GM12878 (cell line): ENCODE measurements around the gene BBX. TPM values are rescaled to one million over a fixed set of nuclear protein-coding genes. Genes with fewer than 3 reads are reported as not detected.

Source experiments
- ATAC-seq: fragments of 200-7000 bp; cut with Tn5 transposase; 3 replicates; pipeline ENCODE4 v1.9.1; 2020; ENCODE audit warnings: mild to moderate bottlenecking, moderate library complexity
- BruUV-seq: library from RNA; stranded (reverse); fragments of 400-500 nt; replicated peaks from 2 replicates; lab custom pipeline; 2021; lab: Mats Ljungman, UMichigan
- CTCF ChIA-PET: fragments of 300-600 bp; sonication (Branson Sonifier 250); formaldehyde crosslinking; extraction: SDS; loops from one replicate; lab custom pipeline; 2021; ENCODE audit warnings: inconsistent platforms; lab: Yijun Ruan, JAX
- POLR2A ChIA-PET: fragments of 350-600 bp; formaldehyde crosslinking; extraction: SDS; loops from one replicate; lab custom pipeline; 2021; ENCODE audit warnings: inconsistent platforms; lab: Charles Lee
- RAD21 ChIA-PET: fragments of 300-600 bp; sonication (Branson Sonifier 250); formaldehyde crosslinking; loops from one replicate; lab custom pipeline; 2023; ENCODE audit warnings: antibody characterized with exemption; ENCODE audit not compliant: unreplicated experiment; lab: Charles Lee
- SMC1A ChIA-PET: fragments of 300-600 bp; sonication (Branson Sonifier 250); formaldehyde crosslinking; loops from one replicate; lab custom pipeline; 2023; ENCODE audit not compliant: unreplicated experiment, uncharacterized antibody; lab: Charles Lee
- DNase-seq: peaks from one replicate; pipeline ENCODE4 v3.0.0-alpha.2; 2011; ENCODE audit warnings: low read depth, low spot score
- FAIRE-seq: peaks from 3 replicates; lab custom pipeline; 2011; peaks lifted over from hg19 to GRCh38; lab: Jason Lieb, UNC
- H2AFZ ChIP-seq: 2 replicates; pipeline ENCODE4 v1.6.0; 2011; ENCODE audit warnings: low read depth, low read length, control low read depth; ENCODE audit not compliant: control insufficient read depth
- H3K27ac ChIP-seq: 2 replicates; pipeline ENCODE4 v1.5.1; 2011; ENCODE audit warnings: control low read depth; ENCODE audit not compliant: control insufficient read depth, insufficient read depth
- H3K27me3 ChIP-seq, 2 experiments: replicated peaks in 1 of 2; 2 replicates each; pipeline versions ENCODE4 v1.6.0 to v1.6.1; 2011; ENCODE audit warnings: low read length in 1 of 2; ENCODE audit not compliant: control insufficient read depth in 2 of 2, insufficient read depth in 2 of 2
- H3K36me3 ChIP-seq, 2 experiments: 2 replicates each; pipeline ENCODE4 v1.5.1; 2011; ENCODE audit warnings: low read length in 1 of 2; ENCODE audit not compliant: control insufficient read depth in 2 of 2, insufficient read depth in 2 of 2
- H3K4me1 ChIP-seq: 2 replicates; pipeline ENCODE4 v1.6.1; 2011; ENCODE audit warnings: mild to moderate bottlenecking, low read length, moderate library complexity, mixed read lengths; ENCODE audit not compliant: control insufficient read depth, insufficient read depth
- H3K4me2 ChIP-seq: 2 replicates; pipeline ENCODE4 v1.6.0; 2011; ENCODE audit warnings: control low read depth; ENCODE audit not compliant: control insufficient read depth, insufficient read depth
- H3K4me3 ChIP-seq: fragments of 200-600 bp; sonication (generic); 2 replicates; pipeline ENCODE4 v1.5.1; 2016
- H3K79me2 ChIP-seq: 2 replicates; pipeline ENCODE4 v1.6.0; 2011; ENCODE audit warnings: low read length; ENCODE audit not compliant: control insufficient read depth, insufficient read depth
- H3K9ac ChIP-seq: 2 replicates; pipeline ENCODE4 v1.8.0; 2011; ENCODE audit warnings: low read length, control low read depth, mixed read lengths; ENCODE audit not compliant: control insufficient read depth, insufficient read depth
- H3K9me3 ChIP-seq: replicated peaks from 3 replicates; pipeline ENCODE4 v1.5.1; 2011; ENCODE audit warnings: mild to moderate bottlenecking, low read length; ENCODE audit not compliant: control insufficient read depth, insufficient read depth
- H4K20me1 ChIP-seq: 2 replicates; pipeline ENCODE4 v1.6.0; 2011; ENCODE audit not compliant: control insufficient read depth, insufficient read depth
- DPF2 ChIP-seq: fragments of 450-650 bp; IDR thresholded peaks from 2 replicates; pipeline ENCODE4 v1.6.1; 2017; ENCODE audit warnings: mild to moderate bottlenecking
- E4F1 ChIP-seq: fragments of 450-650 bp; IDR thresholded peaks from 2 replicates; pipeline ENCODE4 v1.6.1; 2018; ENCODE audit warnings: borderline replicate concordance, mild to moderate bottlenecking; ENCODE audit not compliant: partially characterized antibody
- EGR1 ChIP-seq, 2 experiments: IDR thresholded peaks; 1 replicate in 1 of 2; 2 replicates in 1 of 2; pipeline ENCODE4 v1.6.1; 2011 to 2012; ENCODE audit warnings: low read depth in 2 of 2, low read length in 2 of 2, borderline replicate concordance in 1 of 2, mild to moderate bottlenecking in 1 of 2, moderate library complexity in 1 of 2
- GABPA ChIP-seq: IDR thresholded peaks from 2 replicates; pipeline ENCODE4 v1.6.1; 2014; ENCODE audit warnings: antibody characterized with exemption, low read depth, mild to moderate bottlenecking, inconsistent platforms
- MTA2 ChIP-seq: fragments of 450-650 bp; IDR thresholded peaks from 2 replicates; pipeline ENCODE4 v1.6.1; 2016; ENCODE audit warnings: low read depth, mild to moderate bottlenecking, moderate library complexity
- POLR2AphosphoS2 ChIP-seq: IDR thresholded peaks from 2 replicates; pipeline ENCODE4 v1.6.1; 2011; ENCODE audit warnings: low read depth, mild to moderate bottlenecking, low read length, improper control_type of control experiment, moderate library complexity
- RAD51 ChIP-seq: fragments of 450-650 bp; IDR thresholded peaks from 2 replicates; pipeline ENCODE4 v1.6.1; 2016; ENCODE audit warnings: moderate library complexity, mild to moderate bottlenecking, inconsistent platforms
- RBBP5 ChIP-seq: fragments of 200-600 bp; sonication (generic); conservative IDR thresholded peaks from 2 replicates; pipeline ENCODE4 v1.6.1; 2016
- SMAD5 ChIP-seq: IDR thresholded peaks from 2 replicates; pipeline ENCODE4 v1.6.1; 2016; ENCODE audit warnings: antibody characterized with exemption, low read depth
- TBL1XR1 ChIP-seq: IDR thresholded peaks from 2 replicates; pipeline ENCODE4 v1.6.1; 2012; ENCODE audit warnings: low read depth, low read length, improper control_type of control experiment
- YBX1 ChIP-seq: fragments of 450-650 bp; IDR thresholded peaks from 2 replicates; pipeline ENCODE4 v1.6.1; 2016; ENCODE audit warnings: antibody characterized with exemption
- ZBED1 ChIP-seq: IDR thresholded peaks from 2 replicates; pipeline ENCODE4 v1.6.1; 2016; ENCODE audit warnings: borderline replicate concordance
- ZBTB40 ChIP-seq: fragments of 450-650 bp; IDR thresholded peaks from 2 replicates; pipeline ENCODE4 v1.6.1; 2016; ENCODE audit warnings: mild to moderate bottlenecking, moderate library complexity, borderline replicate concordance
- ZNF207 ChIP-seq: fragments of 450-650 bp; IDR thresholded peaks from 2 replicates; pipeline ENCODE4 v1.6.1; 2014; ENCODE audit warnings: antibody characterized with exemption, mild to moderate bottlenecking, borderline replicate concordance
- ZNF24 ChIP-seq: fragments of 450-650 bp; IDR thresholded peaks from 2 replicates; pipeline ENCODE4 v1.6.1; 2017; ENCODE audit warnings: antibody characterized with exemption, mild to moderate bottlenecking
- WGBS: methylation state at CpG from one replicate; pipeline ENCODE4 v1.1.6; 2016; ENCODE audit warnings: low lambda C conversion rate; ENCODE audit not compliant: insufficient replicate concordance, insufficient coverage; ENCODE audit errors: missing lambda C conversion rate; 5-methylcytosine and 5-hydroxymethylcytosine counted together
- in situ Hi-C: fragments of 300-500 bp; cut with MboI; formaldehyde crosslinking; loops from 9 replicates; pipeline ENCODE4 v1.14.3; 2018; ENCODE audit warnings: mixed read lengths
- intact Hi-C: fragments of 100-400 bp; cut with micrococcal nuclease; formaldehyde crosslinking; loops from one replicate; pipeline ENCODE4 v1.14.2; 2022; ENCODE audit not compliant: unreplicated experiment
- polyA plus RNA-seq, 11 experiments: library from polyadenylated mRNA; depleted of rRNA in 4 of 11; unstranded in 6 of 11; stranded (reverse) in 5 of 11; fragments of >200 nt; fragmentation: Nextera tagmentation in 4 of 11; fragmentation: Illumina TruSeq in 1 of 11; extraction: Ambion mirVana in 4 of 11; extraction: Trizol in 1 of 11; gene quantifications; 1 replicate in 1 of 11; 2 replicates in 10 of 11; pipeline versions ENCODE4 v1.2.1 to v1.2.3, GENCODE V29; 2011 to 2016; ENCODE audit warnings: inconsistent platforms in 2 of 11, missing spikeins in 2 of 11, low read depth in 1 of 11
- total RNA-seq, 4 experiments: library from RNA; depleted of rRNA in 3 of 4; stranded (reverse); fragments of >200 nt in 3 of 4; fragmentation: Illumina TruSeq in 1 of 4; extraction: Trizol in 1 of 4; gene quantifications; 2 replicates each; pipeline versions ENCODE4 v1.2.1 to v1.2.3, GENCODE V29; 2013 to 2021
- TF ChIP-seq, protein P1 (sequence below): fragments of 450-650 bp; IDR thresholded peaks from 2 replicates; pipeline ENCODE4 v1.6.1; 2016; ENCODE audit warnings: mild to moderate bottlenecking
- TF ChIP-seq, protein P2 (sequence below): fragments of 450-650 bp; IDR thresholded peaks from 2 replicates; pipeline ENCODE4 v1.6.1; 2014; ENCODE audit warnings: mild to moderate bottlenecking

The BBX gene
- total and polyA plus RNA-seq, 10 of the 15 experiments (the other 5 are each of a cell fraction or from before 2014, with no cell fraction given) = 13.3 to 38.5 (median 32.0) TPM

DNA sequence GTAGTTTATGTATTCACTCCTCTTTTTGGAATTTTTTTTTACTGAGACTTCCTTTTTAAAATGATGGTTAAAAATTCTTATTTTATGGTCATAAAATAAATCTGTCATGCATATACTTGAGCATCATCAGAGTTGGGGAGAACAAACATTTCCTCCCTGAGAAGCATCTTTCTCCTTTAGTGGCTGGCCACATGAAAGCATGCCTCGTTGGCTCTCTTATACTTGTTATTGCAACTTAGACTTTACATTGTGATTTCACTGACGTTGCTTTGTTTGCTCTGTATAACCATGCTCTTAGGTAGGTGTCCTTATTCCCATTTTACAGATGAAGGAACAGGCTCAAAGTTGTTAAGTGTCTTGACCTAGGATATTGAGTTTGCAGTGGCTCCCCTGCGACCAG lies 18.1 kb downstream of the BBX start:
- no peaks in the 10 kb centered on the region for H3K4me1 ChIP-seq
- no peaks in the 10 kb centered on the region for H3K9me3 ChIP-seq
- POLR2A ChIA-PET = no interaction called here
- WGBS = 65% methylated on average over 3 of the region's 3 CpGs
- in situ Hi-C loops (no loop called here), intact Hi-C loops (no loop called here)
- no peaks in the 10 kb centered on the region for H3K27me3 ChIP-seq
- no peak overlapping the region for H3K9ac ChIP-seq
- H4K20me1 ChIP-seq = no peaks in the 10 kb centered on the region
- RAD21 ChIA-PET = no interaction called here
- BruUV-seq = no TSS peak
- ATAC-seq (no peak), DNase-seq (no peak), FAIRE-seq (no peak)
- H2AFZ ChIP-seq = no peak overlapping the region
- H3K27ac ChIP-seq = no peak overlapping the region
- CTCF ChIA-PET = interaction anchor here (1.3 kb wide), 1 partner anchor 14 kb away, joined by 4 read pairs; no protein-coding TSS in a partner anchor
- no peak overlapping the region for H3K4me3 ChIP-seq
- peaks cover 0 to 4% of the 10 kb centered on the region in 2 experiments; a peak in 1 of 4 replicates for H3K36me3 ChIP-seq
- H3K79me2 ChIP-seq = no peaks in the 10 kb centered on the region
- no peak overlapping the region for H3K4me2 ChIP-seq
- SMC1A ChIA-PET = interaction anchor here (0.6 kb wide), 1 partner anchor 14 kb away, joined by 5 read pairs; no protein-coding TSS in a partner anchor
- TF ChIP-seq TBL1XR1 (no peak), RBBP5 (no peak), ZBED1 (no peak), MTA2 (no peak), ZBTB40 (no peak), GABPA (no peak), ZNF207 (no peak), ZNF24 (no peak), YBX1 (no peak), DPF2 (no peak), E4F1 (no peak), POLR2AphosphoS2 (no peak), EGR1 (IDR thresholded peaks at IDR 0.05; ENCODE audit: borderline replicate concordance in 1 of 2, low read depth in 2 of 2, low read length in 2 of 2) (no peak), SMAD5 (no peak), RAD51 (no peak)
- TF ChIP-seq, protein P1, sequence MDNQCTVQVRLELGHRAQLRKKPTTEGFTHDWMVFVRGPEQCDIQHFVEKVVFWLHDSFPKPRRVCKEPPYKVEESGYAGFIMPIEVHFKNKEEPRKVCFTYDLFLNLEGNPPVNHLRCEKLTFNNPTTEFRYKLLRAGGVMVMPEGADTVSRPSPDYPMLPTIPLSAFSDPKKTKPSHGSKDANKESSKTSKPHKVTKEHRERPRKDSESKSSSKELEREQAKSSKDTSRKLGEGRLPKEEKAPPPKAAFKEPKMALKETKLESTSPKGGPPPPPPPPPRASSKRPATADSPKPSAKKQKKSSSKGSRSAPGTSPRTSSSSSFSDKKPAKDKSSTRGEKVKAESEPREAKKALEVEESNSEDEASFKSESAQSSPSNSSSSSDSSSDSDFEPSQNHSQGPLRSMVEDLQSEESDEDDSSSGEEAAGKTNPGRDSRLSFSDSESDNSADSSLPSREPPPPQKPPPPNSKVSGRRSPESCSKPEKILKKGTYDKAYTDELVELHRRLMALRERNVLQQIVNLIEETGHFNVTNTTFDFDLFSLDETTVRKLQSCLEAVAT = no peak
- TF ChIP-seq, protein P2, sequence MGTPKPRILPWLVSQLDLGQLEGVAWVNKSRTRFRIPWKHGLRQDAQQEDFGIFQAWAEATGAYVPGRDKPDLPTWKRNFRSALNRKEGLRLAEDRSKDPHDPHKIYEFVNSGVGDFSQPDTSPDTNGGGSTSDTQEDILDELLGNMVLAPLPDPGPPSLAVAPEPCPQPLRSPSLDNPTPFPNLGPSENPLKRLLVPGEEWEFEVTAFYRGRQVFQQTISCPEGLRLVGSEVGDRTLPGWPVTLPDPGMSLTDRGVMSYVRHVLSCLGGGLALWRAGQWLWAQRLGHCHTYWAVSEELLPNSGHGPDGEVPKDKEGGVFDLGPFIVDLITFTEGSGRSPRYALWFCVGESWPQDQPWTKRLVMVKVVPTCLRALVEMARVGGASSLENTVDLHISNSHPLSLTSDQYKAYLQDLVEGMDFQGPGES = no peak
